Kidney (tissue), 14 donors: Measurements from ENCODE around the gene PIF1. TPM values are rescaled to one million over a fixed set of nuclear protein-coding genes. Genes with fewer than 3 reads are reported as not detected.

Experiments
- DNase-seq, 5 donors: peaks; one replicate each; pipeline ENCODE4 v3.0.0-alpha.2; 2013 to 2020
- FAIRE-seq: peaks from 2 replicates; lab custom pipeline; 2012; peaks lifted over from hg19 to GRCh38; lab: Jason Lieb, UNC
- H3K27ac ChIP-seq, 2 donors: one replicate each; pipeline ENCODE4 v1.7.0; 2013; ENCODE audit warnings: low read depth in 2 of 2, low read length in 2 of 2, inconsistent platforms in 1 of 2
- H3K27me3 ChIP-seq: one replicate; pipeline ENCODE4 v1.7.1; 2013; ENCODE audit warnings: low read length, inconsistent platforms; ENCODE audit not compliant: control insufficient read depth, insufficient read depth
- H3K36me3 ChIP-seq, 3 donors: one replicate each; pipeline versions ENCODE4 v1.7.0 to v1.7.1; 2013; ENCODE audit warnings: low read length in 3 of 3, control low read depth in 1 of 3, inconsistent platforms in 1 of 3; ENCODE audit not compliant: insufficient read depth in 3 of 3, control insufficient read depth in 2 of 3
- H3K4me1 ChIP-seq, 3 donors: one replicate each; pipeline versions ENCODE4 v1.7.0 to v1.7.1; 2013; ENCODE audit warnings: low read length in 3 of 3, inconsistent platforms in 1 of 3, low read depth in 1 of 3; ENCODE audit not compliant: control insufficient read depth in 2 of 3, insufficient read depth in 2 of 3
- H3K4me3 ChIP-seq, 3 donors: one replicate each; pipeline versions ENCODE4 v1.7.0 to v1.8.1; 2013; ENCODE audit warnings: low read length in 3 of 3, control low read depth in 1 of 3, inconsistent platforms in 1 of 3
- H3K9ac ChIP-seq, 3 donors: one replicate each; pipeline versions ENCODE4 v1.7.0 to v1.7.1; 2013; ENCODE audit warnings: low read length in 3 of 3, control low read depth in 1 of 3, inconsistent platforms in 1 of 3
- H3K9me3 ChIP-seq, 3 donors: one replicate each; pipeline versions ENCODE4 v1.7.0 to v1.7.1; 2013; ENCODE audit warnings: low read length in 3 of 3, control low read depth in 1 of 3, inconsistent platforms in 1 of 3; ENCODE audit not compliant: control insufficient read depth in 2 of 3, insufficient read depth in 1 of 3
- intact Hi-C: fragments of 100-400 bp; cut with DNase I; formaldehyde crosslinking; loops from one replicate; pipeline ENCODE4 v1.11.1; 2022
- polyA plus RNA-seq: library from polyadenylated mRNA; stranded (reverse); fragments of 350-450 nt; fragmentation: Illumina TruSeq; extraction: RNeasy Lipid Tissue Mini Kit (QIAGEN cat#74804); gene quantifications from one replicate; pipeline ENCODE4 v1.2.3, GENCODE V29; 2014; ENCODE audit warnings: low read depth, low replicate concordance; ENCODE audit not compliant: insufficient read depth
- total RNA-seq: library from RNA; stranded (reverse); fragmentation: NEBNext Ultra II Directional; extraction: Animal tissue kit (Norgen Biotek cat#: 25700); gene quantifications from one replicate; pipeline ENCODE4 v1.2.1, GENCODE V29; 2021
- TF ChIP-seq, protein P1 (sequence below): IDR thresholded peaks from 3 replicates; pipeline ENCODE4 v1.5.1; 2012; ENCODE audit warnings: mild to moderate bottlenecking, moderate library complexity, borderline replicate concordance; ENCODE audit not compliant: insufficient read depth; ENCODE audit errors: extremely low read depth
- donor health status: control.
- donor health status: control.
- donor health status: control.
- donor health status: control.
- donor health status: control.
- donor health status: DM: yes; HTN: yes; CAD: no.
- donor health status: Normal renal cell carcinoma (clear cell type).

PIF1 gene
- total and polyA plus RNA-seq, 2 donors from 2014 or later = 0.47 to 2.0 TPM

DNA sequence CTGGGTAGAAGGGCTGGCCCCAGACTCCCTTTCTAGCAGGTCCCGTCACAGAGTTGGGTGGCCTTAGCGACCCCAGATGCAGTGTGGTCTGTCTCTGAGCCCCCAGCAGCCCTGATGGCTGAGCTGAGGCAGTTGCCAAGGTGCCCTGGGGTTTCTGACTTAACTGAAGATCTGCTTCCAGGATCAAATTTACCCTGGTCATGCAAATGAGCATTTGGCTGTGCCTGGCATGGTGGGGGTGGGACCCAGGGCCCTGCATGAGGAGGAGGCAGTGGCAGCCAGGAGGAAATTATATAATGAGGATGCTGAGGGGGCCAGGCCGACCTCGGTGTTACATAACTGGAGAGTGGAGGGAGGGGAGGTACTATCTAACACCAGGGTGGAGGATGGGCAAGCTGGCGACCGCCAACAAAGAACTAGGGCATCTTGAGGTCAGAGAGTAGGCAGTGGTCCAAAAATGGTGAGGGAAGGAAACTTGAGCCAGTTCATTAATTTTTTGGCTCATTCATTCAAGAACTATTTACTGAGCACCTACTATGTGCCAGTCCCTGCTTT, 32.7 kb upstream of the PIF1 start:
- peak overlapping the region in 1 of 3 donors; percentile 30 for H3K9ac ChIP-seq
- H3K27me3 ChIP-seq = no peaks in the 10 kb centered on the region
- DNase-seq (peak in 2 of 5 donors; percentile 43 to 60), FAIRE-seq (no peak)
- no peaks in the 10 kb centered on the region for H3K9me3 ChIP-seq
- intact Hi-C loops = no loop called here
- no peak overlapping the region for H3K4me3 ChIP-seq
- H3K36me3 ChIP-seq = peaks cover 0 to 24% (median 18%) of the 10 kb centered on the region in 3 donors
- TF ChIP-seq, protein P1, sequence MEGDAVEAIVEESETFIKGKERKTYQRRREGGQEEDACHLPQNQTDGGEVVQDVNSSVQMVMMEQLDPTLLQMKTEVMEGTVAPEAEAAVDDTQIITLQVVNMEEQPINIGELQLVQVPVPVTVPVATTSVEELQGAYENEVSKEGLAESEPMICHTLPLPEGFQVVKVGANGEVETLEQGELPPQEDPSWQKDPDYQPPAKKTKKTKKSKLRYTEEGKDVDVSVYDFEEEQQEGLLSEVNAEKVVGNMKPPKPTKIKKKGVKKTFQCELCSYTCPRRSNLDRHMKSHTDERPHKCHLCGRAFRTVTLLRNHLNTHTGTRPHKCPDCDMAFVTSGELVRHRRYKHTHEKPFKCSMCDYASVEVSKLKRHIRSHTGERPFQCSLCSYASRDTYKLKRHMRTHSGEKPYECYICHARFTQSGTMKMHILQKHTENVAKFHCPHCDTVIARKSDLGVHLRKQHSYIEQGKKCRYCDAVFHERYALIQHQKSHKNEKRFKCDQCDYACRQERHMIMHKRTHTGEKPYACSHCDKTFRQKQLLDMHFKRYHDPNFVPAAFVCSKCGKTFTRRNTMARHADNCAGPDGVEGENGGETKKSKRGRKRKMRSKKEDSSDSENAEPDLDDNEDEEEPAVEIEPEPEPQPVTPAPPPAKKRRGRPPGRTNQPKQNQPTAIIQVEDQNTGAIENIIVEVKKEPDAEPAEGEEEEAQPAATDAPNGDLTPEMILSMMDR = no peak
- peak overlapping the region; percentile 49 to 68 for H3K27ac ChIP-seq
- H3K4me1 ChIP-seq = peaks cover 0 to 30% (median 23%) of the 10 kb centered on the region in 3 donors

DNA sequence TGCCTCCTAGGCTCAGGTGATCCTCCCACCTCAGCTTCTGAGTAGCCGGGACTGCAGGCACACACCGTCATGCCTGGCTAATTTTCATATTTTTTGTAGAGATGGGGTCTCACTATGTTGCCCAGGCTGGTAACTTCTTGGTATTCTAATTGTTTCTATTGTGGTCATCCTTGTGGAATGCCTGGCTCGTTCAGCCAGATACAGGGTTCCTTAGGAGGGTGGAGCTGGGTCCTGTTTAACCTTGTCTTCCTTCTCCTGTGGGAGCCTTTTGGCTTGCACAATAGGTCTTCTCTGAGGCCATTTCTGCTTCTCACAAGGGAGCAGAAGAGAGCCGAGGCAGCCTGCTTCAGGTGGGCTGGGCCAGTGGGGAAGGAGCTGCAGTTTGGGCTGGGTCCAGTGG, 32.0 kb upstream of the PIF1 start:
- peak overlapping the region in 1 of 3 donors; percentile 30 for H3K9ac ChIP-seq
- peak overlapping the region; percentile 73 to 74 for H3K27ac ChIP-seq
- no peak overlapping the region for H3K4me3 ChIP-seq
- no peak for DNase-seq
- H3K4me1 ChIP-seq = peaks cover 0 to 30% (median 23%) of the 10 kb centered on the region in 3 donors
- TF ChIP-seq, protein P1 = no peak
- FAIRE-seq = no peak
- intact Hi-C loops = no loop called here
- H3K36me3 ChIP-seq = peaks cover 0 to 24% (median 18%) of the 10 kb centered on the region in 3 donors
- no peaks in the 10 kb centered on the region for H3K9me3 ChIP-seq
- no peaks in the 10 kb centered on the region for H3K27me3 ChIP-seq

DNA sequence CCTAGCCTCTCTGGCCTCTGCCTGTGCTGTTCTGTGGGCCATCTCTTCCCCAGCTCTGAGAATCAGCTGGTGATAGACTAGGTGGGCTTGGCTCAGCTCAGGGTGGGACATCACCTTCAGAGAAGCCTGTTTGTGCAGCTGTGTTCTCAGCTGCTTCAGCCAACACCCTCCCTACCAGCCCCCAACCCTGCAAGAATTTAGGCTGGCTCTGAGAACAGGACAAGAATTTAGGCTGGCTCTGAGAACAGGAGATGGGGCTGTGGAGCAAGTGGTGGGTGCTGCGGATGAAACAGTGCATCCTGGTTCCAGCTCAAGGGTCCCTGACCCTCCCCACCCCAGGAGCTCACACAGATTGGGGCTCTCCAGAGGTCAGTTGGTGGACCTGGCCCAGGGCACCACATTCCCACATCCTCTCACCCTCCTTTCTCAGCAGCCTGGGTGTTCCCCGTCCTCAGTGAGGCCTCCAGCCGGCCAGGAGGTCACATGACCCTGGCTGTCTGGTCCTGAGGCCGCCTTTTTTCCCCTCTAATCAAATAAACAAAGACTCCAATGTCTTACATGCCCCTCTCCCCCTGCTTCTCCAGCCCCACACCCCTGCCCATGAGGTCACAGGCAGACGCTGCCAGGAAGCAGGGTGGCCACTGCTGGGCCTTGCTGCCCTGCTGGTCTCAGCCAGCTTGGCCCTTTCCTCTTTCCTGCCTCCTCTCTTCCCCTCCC, 31.1 kb upstream of the PIF1 start:
- Histone ChIP-seq H3K4me3 (no peak overlapping the region), H3K27me3 (no peaks in the 10 kb centered on the region), H3K9ac (no peak overlapping the region), H3K4me1 (peaks cover 0 to 30% (median 23%) of the 10 kb centered on the region in 3 donors), H3K9me3 (no peaks in the 10 kb centered on the region), H3K27ac (peak overlapping the region; percentile 73 to 74), H3K36me3 (peaks cover 0 to 24% (median 18%) of the 10 kb centered on the region in 3 donors)
- DNase-seq = peak; percentile 55 to 89 (median 66)
- no peak for FAIRE-seq
- intact Hi-C loops = no loop called here
- TF ChIP-seq, protein P1 = no peak
